Measurements from ENCODE around the gene JAG1. TPM values are rescaled to one million over a fixed set of nuclear protein-coding genes. Genes with fewer than 3 reads are reported as not detected.

The JAG1 gene
- total RNA-seq = 4.2 and 12.9 TPM in 2 replicates

DNA sequence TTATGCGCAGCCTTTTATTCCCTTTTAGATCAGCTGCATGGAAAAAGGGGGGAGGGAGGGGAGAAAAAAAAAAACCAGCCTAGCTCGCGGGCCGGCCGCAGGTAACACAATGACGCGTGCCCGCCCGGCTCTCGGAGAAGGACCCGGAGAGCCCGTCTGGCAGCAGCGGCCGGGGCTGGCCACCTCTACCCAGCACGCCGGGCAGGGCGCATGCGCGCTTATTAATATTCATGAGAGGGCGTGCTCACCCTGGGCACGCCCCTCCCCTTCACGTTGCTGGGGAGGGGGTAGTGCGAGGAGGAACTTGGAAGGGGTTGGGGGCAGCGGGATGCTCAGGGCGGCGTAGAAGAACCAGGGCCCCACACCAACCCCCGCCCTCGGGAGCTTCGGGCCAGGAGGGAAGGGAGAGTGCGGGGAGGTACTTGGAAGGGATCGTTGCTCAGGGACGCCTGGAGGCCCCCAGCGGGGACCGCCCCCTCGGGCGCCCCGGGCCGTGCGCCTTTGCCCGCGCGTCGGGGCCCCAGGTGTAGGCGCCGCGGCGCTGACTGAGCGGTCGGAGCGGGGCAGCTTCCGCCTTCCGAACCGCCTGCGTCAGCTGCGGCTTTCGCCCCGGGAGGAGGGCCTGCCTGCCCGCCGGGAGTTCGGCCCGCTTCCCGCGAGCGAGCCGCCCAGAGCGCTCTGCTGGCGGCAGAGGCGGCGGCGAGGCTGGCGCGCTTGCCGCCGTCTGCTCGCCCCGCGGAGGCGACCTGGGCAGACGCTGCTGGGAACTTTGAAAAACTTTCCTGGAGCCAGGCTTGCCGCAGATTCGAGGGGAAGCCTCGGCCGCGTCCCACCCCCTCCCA is at the start of gene JAG1:
Gene JAG1, minus strand, starts transcription at position 158 of the 842 bp plus-strand sequence. CDS start 469 bp downstream, outside the sequence.

Other genes with a start within 250 kb of the JAG1 start
- 6.6 and 7.1 TPM in 2 replicates for gene MKKS, start 239.8 kb downstream of the JAG1 start, total RNA-seq
- gene SLX4IP, start 238.7 kb downstream of the JAG1 start, total RNA-seq = 4.0 and 4.7 TPM in 2 replicates